Measurements from ENCODE around the gene NEUROG3.

NEUROG3 gene

DNA sequence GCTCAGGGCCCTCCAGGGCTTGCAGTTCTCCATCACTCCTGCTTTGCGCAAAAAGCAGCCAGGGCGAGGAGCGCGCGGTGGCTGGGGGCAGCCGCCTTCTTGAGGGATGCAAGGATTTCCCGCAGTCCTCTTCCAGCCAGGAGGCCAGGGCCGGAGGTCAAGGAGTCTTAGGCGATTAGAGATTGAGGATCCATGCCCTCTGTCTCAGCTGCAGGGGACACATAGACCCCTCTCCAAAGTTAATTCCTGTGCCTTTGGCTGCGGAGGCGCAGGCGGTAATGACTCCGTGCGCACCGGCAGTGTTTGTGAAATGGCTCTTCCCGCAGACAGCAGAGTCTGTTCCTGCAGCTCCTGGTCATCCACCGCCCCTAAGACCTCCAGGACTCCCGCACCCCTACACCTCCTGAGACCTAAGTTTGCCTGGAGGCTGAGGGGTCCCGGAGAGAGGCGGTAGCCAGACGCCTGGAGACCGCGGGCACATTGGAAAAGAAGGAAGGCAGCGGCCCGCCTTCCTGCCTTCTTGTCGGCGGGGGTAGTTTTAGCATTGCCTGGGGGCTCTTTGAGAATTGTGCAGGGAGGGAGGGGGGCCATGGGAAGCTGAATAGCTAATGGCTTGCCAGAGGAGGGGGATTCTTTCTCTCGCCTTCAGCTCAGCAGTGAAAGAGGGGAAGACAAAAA lies 3.3 kb upstream of the NEUROG3 start:
- TF ChIP-seq GABPA (IDR thresholded peaks at IDR 0.05; ENCODE audit: low read depth) = no peak
- TF ChIP-seq SPI1 (IDR thresholded peaks at IDR 0.05; ENCODE audit: borderline replicate concordance, low read depth) = no peak
- TF ChIP-seq, protein P1, sequence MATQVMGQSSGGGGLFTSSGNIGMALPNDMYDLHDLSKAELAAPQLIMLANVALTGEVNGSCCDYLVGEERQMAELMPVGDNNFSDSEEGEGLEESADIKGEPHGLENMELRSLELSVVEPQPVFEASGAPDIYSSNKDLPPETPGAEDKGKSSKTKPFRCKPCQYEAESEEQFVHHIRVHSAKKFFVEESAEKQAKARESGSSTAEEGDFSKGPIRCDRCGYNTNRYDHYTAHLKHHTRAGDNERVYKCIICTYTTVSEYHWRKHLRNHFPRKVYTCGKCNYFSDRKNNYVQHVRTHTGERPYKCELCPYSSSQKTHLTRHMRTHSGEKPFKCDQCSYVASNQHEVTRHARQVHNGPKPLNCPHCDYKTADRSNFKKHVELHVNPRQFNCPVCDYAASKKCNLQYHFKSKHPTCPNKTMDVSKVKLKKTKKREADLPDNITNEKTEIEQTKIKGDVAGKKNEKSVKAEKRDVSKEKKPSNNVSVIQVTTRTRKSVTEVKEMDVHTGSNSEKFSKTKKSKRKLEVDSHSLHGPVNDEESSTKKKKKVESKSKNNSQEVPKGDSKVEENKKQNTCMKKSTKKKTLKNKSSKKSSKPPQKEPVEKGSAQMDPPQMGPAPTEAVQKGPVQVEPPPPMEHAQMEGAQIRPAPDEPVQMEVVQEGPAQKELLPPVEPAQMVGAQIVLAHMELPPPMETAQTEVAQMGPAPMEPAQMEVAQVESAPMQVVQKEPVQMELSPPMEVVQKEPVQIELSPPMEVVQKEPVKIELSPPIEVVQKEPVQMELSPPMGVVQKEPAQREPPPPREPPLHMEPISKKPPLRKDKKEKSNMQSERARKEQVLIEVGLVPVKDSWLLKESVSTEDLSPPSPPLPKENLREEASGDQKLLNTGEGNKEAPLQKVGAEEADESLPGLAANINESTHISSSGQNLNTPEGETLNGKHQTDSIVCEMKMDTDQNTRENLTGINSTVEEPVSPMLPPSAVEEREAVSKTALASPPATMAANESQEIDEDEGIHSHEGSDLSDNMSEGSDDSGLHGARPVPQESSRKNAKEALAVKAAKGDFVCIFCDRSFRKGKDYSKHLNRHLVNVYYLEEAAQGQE (IDR thresholded peaks at IDR 0.05; ENCODE audit: insufficient replicate concordance, low read depth) = no peak
- TF ChIP-seq POLR2AphosphoS5 (IDR thresholded peaks at IDR 0.05; ENCODE audit: low read depth) = no peak
- TF ChIP-seq, protein P2, sequence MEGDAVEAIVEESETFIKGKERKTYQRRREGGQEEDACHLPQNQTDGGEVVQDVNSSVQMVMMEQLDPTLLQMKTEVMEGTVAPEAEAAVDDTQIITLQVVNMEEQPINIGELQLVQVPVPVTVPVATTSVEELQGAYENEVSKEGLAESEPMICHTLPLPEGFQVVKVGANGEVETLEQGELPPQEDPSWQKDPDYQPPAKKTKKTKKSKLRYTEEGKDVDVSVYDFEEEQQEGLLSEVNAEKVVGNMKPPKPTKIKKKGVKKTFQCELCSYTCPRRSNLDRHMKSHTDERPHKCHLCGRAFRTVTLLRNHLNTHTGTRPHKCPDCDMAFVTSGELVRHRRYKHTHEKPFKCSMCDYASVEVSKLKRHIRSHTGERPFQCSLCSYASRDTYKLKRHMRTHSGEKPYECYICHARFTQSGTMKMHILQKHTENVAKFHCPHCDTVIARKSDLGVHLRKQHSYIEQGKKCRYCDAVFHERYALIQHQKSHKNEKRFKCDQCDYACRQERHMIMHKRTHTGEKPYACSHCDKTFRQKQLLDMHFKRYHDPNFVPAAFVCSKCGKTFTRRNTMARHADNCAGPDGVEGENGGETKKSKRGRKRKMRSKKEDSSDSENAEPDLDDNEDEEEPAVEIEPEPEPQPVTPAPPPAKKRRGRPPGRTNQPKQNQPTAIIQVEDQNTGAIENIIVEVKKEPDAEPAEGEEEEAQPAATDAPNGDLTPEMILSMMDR (IDR thresholded peaks at IDR 0.05; ENCODE audit: insufficient read depth, low read length) = no peak
- no peak for DNase-seq (ENCODE audit: low read depth in 1 of 2, low spot score in 1 of 2)
- Histone ChIP-seq H3K4me3 (replicated peaks; ENCODE audit: insufficient read depth, low read length) (no peak overlapping the region), H3K27ac (replicated peaks) (no peak overlapping the region), H3K27me3 (ENCODE audit: insufficient read depth, poor library complexity, severe bottlenecking) (peaks cover 80% of the 10 kb centered on the region)

DNA sequence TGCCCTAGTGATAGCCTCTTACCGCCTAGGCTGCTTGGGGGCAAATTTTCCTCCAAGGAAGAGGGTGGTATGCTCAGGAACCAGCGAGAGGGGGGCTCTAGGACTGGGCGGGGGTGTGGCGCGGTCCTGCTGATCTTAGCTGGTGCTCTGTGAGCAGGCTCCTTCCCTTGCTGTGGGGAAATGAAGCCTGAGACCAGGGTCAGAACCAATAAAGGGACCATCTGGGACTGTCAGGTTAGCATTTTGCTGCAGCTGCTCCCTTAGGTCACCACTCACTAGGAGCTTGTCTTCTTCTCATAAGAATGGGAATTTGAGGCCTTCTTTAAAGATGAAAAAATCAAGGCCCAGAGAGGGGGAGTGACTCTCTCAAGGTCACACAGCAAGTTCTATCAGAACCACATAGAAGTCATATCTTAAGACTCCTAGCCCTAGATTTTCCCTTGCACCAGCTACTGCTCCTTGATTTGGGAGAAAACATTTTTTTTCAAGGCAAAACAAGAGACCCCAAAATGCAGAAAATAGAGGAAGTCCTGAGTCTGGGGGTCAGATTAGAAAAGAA lies 2.0 kb upstream of the NEUROG3 start:
- Histone ChIP-seq H3K27ac (replicated peaks) (no peak overlapping the region), H3K27me3 (ENCODE audit: insufficient read depth, poor library complexity, severe bottlenecking) (peaks cover 85% of the 10 kb centered on the region), H3K4me3 (replicated peaks; ENCODE audit: insufficient read depth, low read length) (no peak overlapping the region)
- no peak for DNase-seq (ENCODE audit: low read depth in 1 of 2, low spot score in 1 of 2)
- TF ChIP-seq SPI1 (IDR thresholded peaks at IDR 0.05; ENCODE audit: borderline replicate concordance, low read depth) = no peak
- TF ChIP-seq, protein P1 (IDR thresholded peaks at IDR 0.05; ENCODE audit: insufficient replicate concordance, low read depth) = no peak
- no peak for TF ChIP-seq GABPA (IDR thresholded peaks at IDR 0.05; ENCODE audit: low read depth)
- TF ChIP-seq, protein P2 (IDR thresholded peaks at IDR 0.05; ENCODE audit: insufficient read depth, low read length) = no peak
- no peak for TF ChIP-seq POLR2AphosphoS5 (IDR thresholded peaks at IDR 0.05; ENCODE audit: low read depth)

DNA sequence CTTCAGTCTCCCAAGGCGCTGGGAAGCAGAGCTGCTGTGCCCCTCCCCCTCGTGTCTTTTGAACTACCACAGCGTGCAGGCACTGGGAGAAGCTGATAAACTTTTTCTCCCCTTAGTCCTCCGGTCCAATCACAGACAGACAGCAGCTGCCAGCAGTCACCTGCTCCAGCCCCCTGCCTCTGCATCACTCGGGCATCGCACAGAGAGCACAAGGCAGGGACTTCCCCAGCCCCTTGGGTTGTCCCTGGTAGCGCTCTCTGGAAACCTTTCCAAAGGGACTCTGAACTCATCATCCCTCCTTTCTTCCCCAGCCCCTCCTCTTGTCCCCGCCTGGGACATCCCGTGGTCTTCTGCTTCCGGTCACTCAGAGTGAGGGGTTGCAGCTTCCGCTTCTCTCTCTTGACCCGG lies 1.4 kb upstream of the NEUROG3 start:
- DNase-seq (ENCODE audit: low read depth in 1 of 2, low spot score in 1 of 2) = no peak
- TF ChIP-seq, protein P2 (IDR thresholded peaks at IDR 0.05; ENCODE audit: insufficient read depth, low read length) = no peak
- no peak for TF ChIP-seq SPI1 (IDR thresholded peaks at IDR 0.05; ENCODE audit: borderline replicate concordance, low read depth)
- no peak for TF ChIP-seq POLR2AphosphoS5 (IDR thresholded peaks at IDR 0.05; ENCODE audit: low read depth)
- TF ChIP-seq GABPA (IDR thresholded peaks at IDR 0.05; ENCODE audit: low read depth) = no peak
- TF ChIP-seq, protein P1 (IDR thresholded peaks at IDR 0.05; ENCODE audit: insufficient replicate concordance, low read depth) = no peak
- H3K4me3 ChIP-seq (replicated peaks; ENCODE audit: insufficient read depth, low read length) = no peak overlapping the region
- no peak overlapping the region for H3K27ac ChIP-seq (replicated peaks)
- peaks cover 88% of the 10 kb centered on the region for H3K27me3 ChIP-seq (ENCODE audit: insufficient read depth, poor library complexity, severe bottlenecking)

Data from HL-60 (cell line).